Natural killer cell (primary cell): Measurements from ENCODE around the gene SSH2. TPM values are rescaled to one million over a fixed set of nuclear protein-coding genes. Genes with fewer than 3 reads are reported as not detected.

Experiments
- ATAC-seq, 3 donors: fragments of 150-1000 bp in 2 of 3; fragments of 200-7000 bp in 1 of 3; cut with Tn5 transposase; 1 replicate in 1 of 3; 2 replicates in 2 of 3; pipeline ENCODE4 v1.10.0; 2021; ENCODE audit warnings: mild to moderate bottlenecking in 2 of 3, moderate library complexity in 2 of 3
- DNase-seq, 2 donors: peaks; one replicate each; pipeline versions ENCODE4 v3.0.0 to v3.0.0-alpha.2; 2013 to 2021; ENCODE audit warnings: mixed read lengths in 1 of 2
- H3K27ac ChIP-seq: one replicate; pipeline ENCODE4 v1.5.1; 2013; ENCODE audit warnings: mild to moderate bottlenecking, low read length
- H3K27me3 ChIP-seq: one replicate; pipeline ENCODE4 v1.6.1; 2013; ENCODE audit warnings: low read length; ENCODE audit not compliant: control insufficient read depth, insufficient read depth
- H3K36me3 ChIP-seq: one replicate; pipeline ENCODE4 v1.6.1; 2013; ENCODE audit warnings: low read length; ENCODE audit not compliant: control insufficient read depth, insufficient read depth
- H3K4me1 ChIP-seq: one replicate; pipeline ENCODE4 v1.6.1; 2013; ENCODE audit warnings: low read length; ENCODE audit not compliant: control insufficient read depth, insufficient read depth
- H3K4me3 ChIP-seq: one replicate; pipeline ENCODE4 v1.5.1; 2013; ENCODE audit warnings: low read length
- H3K9me3 ChIP-seq: one replicate; pipeline ENCODE4 v1.6.1; 2013; ENCODE audit warnings: low read length; ENCODE audit not compliant: control insufficient read depth, insufficient read depth
- H3K27ac Mint-ChIP-seq, 2 donors: one replicate each; pipeline ENCODE4 v1.8.0; 2022; ENCODE audit warnings: mild to moderate bottlenecking in 2 of 2, mixed read lengths in 2 of 2, moderate library complexity in 1 of 2
- H3K27me3 Mint-ChIP-seq, 2 donors: one replicate each; pipeline ENCODE4 v1.8.0; 2022; ENCODE audit warnings: low read depth in 2 of 2, mixed read lengths in 2 of 2
- H3K36me3 Mint-ChIP-seq: one replicate; pipeline ENCODE4 v1.8.0; 2022; ENCODE audit warnings: mixed read lengths
- H3K4me1 Mint-ChIP-seq, 2 donors: one replicate each; pipeline ENCODE4 v1.8.0; 2022; ENCODE audit warnings: mixed read lengths in 2 of 2
- H3K4me3 Mint-ChIP-seq: one replicate; pipeline ENCODE4 v1.8.0; 2022; ENCODE audit warnings: mild to moderate bottlenecking, moderate library complexity, mixed read lengths
- H3K9me3 Mint-ChIP-seq, 2 donors: one replicate each; pipeline ENCODE4 v1.8.0; 2022; ENCODE audit warnings: mixed read lengths in 2 of 2
- WGBS: methylation state at CpG from one replicate; pipeline ENCODE4 v1.1.7; 2013; ENCODE audit warnings: missing lambda C conversion rate; ENCODE audit not compliant: insufficient coverage; 5-methylcytosine and 5-hydroxymethylcytosine counted together
- intact Hi-C: fragments of 100-400 bp; cut with micrococcal nuclease; formaldehyde crosslinking; loops from one replicate; pipeline ENCODE4 v1.14.2; 2022
- total RNA-seq, 4 donors: library from RNA; stranded (reverse); fragments of 120-200 nt in 1 of 4; gene quantifications; one replicate each; pipeline versions ENCODE4 v1.2.3 to v1.2.4, GENCODE V29; 2013 to 2022
- TF ChIP-seq, protein P1 (sequence below): fragments of 200-600 bp; IDR thresholded peaks from one replicate; pipeline ENCODE4 v1.8.0; 2022; ENCODE audit warnings: antibody characterized with exemption

The SSH2 gene
- total RNA-seq, 3 donors from 2014 or later (not counting 1 experiment from before 2014, with no cell fraction given): 124 to 166 (median 144) TPM

DNA sequence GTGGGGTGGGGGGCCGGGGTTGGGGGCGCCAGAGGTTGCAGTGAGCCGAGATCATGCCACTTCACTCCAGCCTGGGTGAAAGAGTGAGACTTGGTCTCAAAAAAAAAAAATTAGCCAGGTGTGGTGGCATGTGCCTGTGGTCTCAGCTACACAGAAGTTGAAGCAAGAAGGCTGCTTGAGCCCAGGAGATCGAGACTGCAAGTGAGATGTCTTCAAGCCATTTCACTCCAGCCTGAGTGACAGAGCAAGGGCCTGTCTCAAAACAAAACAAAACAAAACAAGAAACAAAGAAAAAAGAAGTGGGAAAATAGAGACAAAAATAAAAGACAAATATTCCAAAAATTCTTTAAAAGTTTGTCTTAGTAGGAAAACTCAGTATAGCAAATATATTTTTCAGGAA lies 172.2 kb downstream of the SSH2 start:
- Mint-ChIP-seq H3K36me3 (peaks cover 2% of the 10 kb centered on the region), H3K27ac (peak overlapping the region; percentile 35 to 93), H3K4me1 (peaks cover 40 to 42% of the 10 kb centered on the region in 2 donors), H3K4me3 (peak overlapping the region; percentile 72), H3K27me3 (no peaks in the 10 kb centered on the region), H3K9me3 (no peaks in the 10 kb centered on the region)
- Histone ChIP-seq H3K4me3 (no peak overlapping the region), H3K36me3 (peaks cover 14% of the 10 kb centered on the region), H3K4me1 (peaks cover 31% of the 10 kb centered on the region), H3K27me3 (no peaks in the 10 kb centered on the region), H3K9me3 (no peaks in the 10 kb centered on the region), H3K27ac (peak overlapping the region; percentile 56)
- WGBS: 7% methylated on average over 4 of the region's 4 CpGs
- ATAC-seq (no peak), DNase-seq (peak in 1 of 2 donors; percentile 41)
- TF ChIP-seq, protein P1, sequence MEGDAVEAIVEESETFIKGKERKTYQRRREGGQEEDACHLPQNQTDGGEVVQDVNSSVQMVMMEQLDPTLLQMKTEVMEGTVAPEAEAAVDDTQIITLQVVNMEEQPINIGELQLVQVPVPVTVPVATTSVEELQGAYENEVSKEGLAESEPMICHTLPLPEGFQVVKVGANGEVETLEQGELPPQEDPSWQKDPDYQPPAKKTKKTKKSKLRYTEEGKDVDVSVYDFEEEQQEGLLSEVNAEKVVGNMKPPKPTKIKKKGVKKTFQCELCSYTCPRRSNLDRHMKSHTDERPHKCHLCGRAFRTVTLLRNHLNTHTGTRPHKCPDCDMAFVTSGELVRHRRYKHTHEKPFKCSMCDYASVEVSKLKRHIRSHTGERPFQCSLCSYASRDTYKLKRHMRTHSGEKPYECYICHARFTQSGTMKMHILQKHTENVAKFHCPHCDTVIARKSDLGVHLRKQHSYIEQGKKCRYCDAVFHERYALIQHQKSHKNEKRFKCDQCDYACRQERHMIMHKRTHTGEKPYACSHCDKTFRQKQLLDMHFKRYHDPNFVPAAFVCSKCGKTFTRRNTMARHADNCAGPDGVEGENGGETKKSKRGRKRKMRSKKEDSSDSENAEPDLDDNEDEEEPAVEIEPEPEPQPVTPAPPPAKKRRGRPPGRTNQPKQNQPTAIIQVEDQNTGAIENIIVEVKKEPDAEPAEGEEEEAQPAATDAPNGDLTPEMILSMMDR: no peak
- intact Hi-C loops: no loop called here

DNA sequence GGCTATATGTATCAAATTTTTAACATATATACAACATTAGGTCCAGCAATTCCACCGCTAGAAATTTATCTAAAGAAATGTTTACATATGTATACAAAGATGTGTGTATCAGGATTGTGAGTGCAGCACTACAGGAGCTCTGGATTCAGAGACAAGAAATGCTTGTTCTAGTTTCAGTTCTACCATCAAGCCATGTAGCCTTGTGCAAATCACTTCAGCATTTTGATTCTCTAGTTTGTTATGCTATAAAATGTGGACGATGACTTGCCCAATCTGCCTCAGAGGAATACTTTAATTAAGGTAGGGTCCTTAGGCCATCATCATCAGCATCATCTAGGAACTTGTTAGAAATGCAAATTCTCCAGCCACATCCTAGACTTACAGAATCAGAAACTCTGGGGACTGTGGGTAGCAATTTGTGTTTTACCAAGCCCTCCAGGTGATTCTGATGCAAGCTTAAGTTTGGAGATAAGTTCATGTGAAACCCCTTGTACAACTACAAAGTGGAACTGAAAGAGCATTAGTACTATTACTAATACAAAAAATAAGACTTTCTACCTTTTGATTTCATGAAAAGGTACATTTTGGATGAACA lies 176.1 kb downstream of the SSH2 start:
- Mint-ChIP-seq H3K4me3 (no peak overlapping the region), H3K27me3 (no peaks in the 10 kb centered on the region), H3K27ac (peak overlapping the region; percentile 61 to 80), H3K9me3 (no peaks in the 10 kb centered on the region), H3K36me3 (peaks cover 6% of the 10 kb centered on the region), H3K4me1 (peaks cover 36 to 39% of the 10 kb centered on the region in 2 donors)
- Histone ChIP-seq H3K27ac (peak overlapping the region; percentile 37), H3K4me1 (peaks cover 31% of the 10 kb centered on the region), H3K27me3 (no peaks in the 10 kb centered on the region), H3K9me3 (no peaks in the 10 kb centered on the region), H3K36me3 (peaks cover 35% of the 10 kb centered on the region), H3K4me3 (no peak overlapping the region)
- no peak for ATAC-seq
- WGBS: 60% methylated on average over 1 of the region's 2 CpGs
- TF ChIP-seq, protein P1: no peak
- intact Hi-C loops: no loop called here
- DNase-seq: no peak

DNA sequence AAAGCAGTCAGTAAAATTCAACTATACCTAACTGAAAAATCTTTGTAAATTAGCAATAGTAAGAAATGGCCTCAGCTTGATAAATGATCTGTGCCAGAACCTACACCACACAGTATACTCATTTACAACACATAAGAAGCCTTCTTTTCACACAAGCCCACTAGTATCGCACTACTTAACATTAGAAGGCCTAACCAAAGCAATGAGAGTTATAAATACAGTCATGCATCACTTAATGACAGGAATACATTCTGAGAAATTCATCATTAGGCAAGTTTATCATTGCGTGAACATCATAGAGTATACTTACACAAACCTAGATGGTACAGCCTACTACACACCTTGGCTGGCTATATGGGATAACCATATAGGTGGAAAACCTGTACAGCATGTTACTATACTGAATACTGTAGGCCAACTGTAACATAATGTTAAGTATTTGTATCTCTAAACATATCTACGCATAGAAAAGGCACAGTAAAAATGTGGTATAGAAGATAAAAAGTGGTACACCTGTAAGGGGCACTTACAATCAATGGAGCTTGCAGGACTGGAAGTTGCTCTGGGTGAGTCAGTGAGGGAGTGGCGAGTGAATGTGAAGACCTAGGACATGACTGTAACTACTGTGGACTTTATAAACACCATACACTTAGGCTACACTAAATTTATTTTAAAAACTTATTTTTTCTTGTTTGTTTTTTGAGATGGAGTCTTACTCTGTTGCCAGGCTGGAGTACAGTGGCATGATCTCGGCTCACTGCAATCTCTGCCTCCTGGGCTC lies 180.8 kb downstream of the SSH2 start:
- Histone ChIP-seq H3K27ac (no peak overlapping the region), H3K9me3 (no peaks in the 10 kb centered on the region), H3K36me3 (peaks cover 35% of the 10 kb centered on the region), H3K4me1 (peaks cover 12% of the 10 kb centered on the region), H3K4me3 (no peak overlapping the region), H3K27me3 (no peaks in the 10 kb centered on the region)
- no peaks in the 10 kb centered on the region for H3K9me3 Mint-ChIP-seq
- peaks cover 71 to 72% of the 10 kb centered on the region in 2 donors for H3K4me1 Mint-ChIP-seq
- intact Hi-C loops: no loop called here
- peak overlapping the region; percentile 81 to 83 for H3K27ac Mint-ChIP-seq
- TF ChIP-seq, protein P1: no peak
- DNase-seq: no peak
- WGBS: 90% methylated on average over 3 of the region's 5 CpGs
- peaks cover 6% of the 10 kb centered on the region for H3K36me3 Mint-ChIP-seq
- H3K27me3 Mint-ChIP-seq: no peaks in the 10 kb centered on the region
- no peak overlapping the region for H3K4me3 Mint-ChIP-seq
- ATAC-seq: no peak
